ENCODE measurements around the gene SCYGR7.

SCYGR7 gene

DNA sequence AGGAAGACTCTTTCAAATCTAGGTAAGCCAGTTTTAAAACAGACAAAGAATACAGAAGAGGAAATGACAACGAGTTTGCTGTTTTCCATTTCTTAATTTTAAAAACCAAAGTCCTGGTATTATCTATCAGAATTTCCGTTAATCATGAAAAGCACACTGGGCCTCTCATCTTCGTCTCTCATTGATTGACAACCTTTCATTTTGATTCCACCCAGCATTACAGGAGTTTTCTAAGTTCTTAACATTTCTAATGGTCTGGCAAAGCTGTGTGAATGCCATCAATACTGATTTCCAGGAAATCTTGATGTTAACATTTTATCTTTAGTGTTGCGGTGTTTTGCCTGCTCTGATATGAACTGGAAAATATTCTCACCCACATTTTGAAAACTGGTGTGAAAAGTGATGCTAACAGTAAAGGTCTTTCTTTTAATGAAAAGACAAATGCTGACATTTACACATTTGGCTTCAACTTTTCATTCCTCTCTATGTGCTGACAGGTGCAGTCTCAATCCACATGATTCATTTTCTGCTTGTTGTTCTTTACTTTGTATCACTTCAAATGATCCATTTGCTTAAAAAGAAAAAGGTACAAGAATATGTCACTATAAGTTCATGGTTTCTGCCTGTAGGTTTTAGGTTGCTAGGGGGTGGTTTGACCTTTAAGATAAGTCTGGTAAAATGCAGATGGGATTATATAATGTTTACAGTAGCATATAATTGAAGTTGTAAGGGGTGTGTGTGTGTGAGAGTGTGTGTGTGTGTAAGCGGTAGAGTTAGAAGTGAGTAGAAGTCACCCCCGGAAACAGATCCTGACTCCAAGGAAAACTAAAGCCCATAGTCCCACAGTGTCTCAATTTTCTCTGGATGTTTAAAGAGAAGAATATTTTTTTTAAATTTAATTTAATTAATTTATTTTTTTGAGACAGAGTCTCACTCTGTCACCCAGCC is 47.0 kb downstream of the SCYGR7 start:
- Histone ChIP-seq H4K20me1 (ENCODE audit: insufficient read depth) (no peaks in the 10 kb centered on the region), H2AFZ (ENCODE audit: low read depth) (no peak overlapping the region), H3K4me1 (ENCODE audit: low read depth, poor library complexity, severe bottlenecking) (no peaks in the 10 kb centered on the region), H3K79me2 (ENCODE audit: insufficient read depth, low read depth) (no peaks in the 10 kb centered on the region), H3K9ac (no peak overlapping the region), H3K36me3 (ENCODE audit: insufficient read depth) (no peaks in the 10 kb centered on the region), H3K27me3 (ENCODE audit: insufficient read depth, low read depth) (no peaks in the 10 kb centered on the region), H3K4me3 (IDR thresholded peaks at IDR 0.05; ENCODE audit: insufficient read depth, low read depth, low read length) (no peak overlapping the region), H3K27ac (no peak overlapping the region), H3K4me2 (no peak overlapping the region)
- TF ChIP-seq, protein P1, sequence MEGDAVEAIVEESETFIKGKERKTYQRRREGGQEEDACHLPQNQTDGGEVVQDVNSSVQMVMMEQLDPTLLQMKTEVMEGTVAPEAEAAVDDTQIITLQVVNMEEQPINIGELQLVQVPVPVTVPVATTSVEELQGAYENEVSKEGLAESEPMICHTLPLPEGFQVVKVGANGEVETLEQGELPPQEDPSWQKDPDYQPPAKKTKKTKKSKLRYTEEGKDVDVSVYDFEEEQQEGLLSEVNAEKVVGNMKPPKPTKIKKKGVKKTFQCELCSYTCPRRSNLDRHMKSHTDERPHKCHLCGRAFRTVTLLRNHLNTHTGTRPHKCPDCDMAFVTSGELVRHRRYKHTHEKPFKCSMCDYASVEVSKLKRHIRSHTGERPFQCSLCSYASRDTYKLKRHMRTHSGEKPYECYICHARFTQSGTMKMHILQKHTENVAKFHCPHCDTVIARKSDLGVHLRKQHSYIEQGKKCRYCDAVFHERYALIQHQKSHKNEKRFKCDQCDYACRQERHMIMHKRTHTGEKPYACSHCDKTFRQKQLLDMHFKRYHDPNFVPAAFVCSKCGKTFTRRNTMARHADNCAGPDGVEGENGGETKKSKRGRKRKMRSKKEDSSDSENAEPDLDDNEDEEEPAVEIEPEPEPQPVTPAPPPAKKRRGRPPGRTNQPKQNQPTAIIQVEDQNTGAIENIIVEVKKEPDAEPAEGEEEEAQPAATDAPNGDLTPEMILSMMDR (conservative IDR thresholded peaks at IDR 0.05; ENCODE audit: low read depth, low read length), result no peak

Data from KMS-11 (cell line).